IPS DF 6.9 (cell line): ENCODE results near the gene XXYLT1.

Experiments used
- DNase-seq: peaks from one replicate; pipeline ENCODE4 v3.0.0-alpha.2; 2013; ENCODE audit warnings: low read depth, low spot score
- H3K27ac ChIP-seq: one replicate; pipeline ENCODE4 v1.5.1; 2013; ENCODE audit warnings: low read length, control low read depth
- H3K27me3 ChIP-seq: 2 replicates; pipeline ENCODE4 v1.6.1; 2013; ENCODE audit warnings: mild to moderate bottlenecking, low read length; ENCODE audit not compliant: control insufficient read depth, insufficient read depth
- H3K36me3 ChIP-seq: 2 replicates; pipeline ENCODE4 v1.6.1; 2013; ENCODE audit warnings: low read length; ENCODE audit not compliant: control insufficient read depth, insufficient read depth
- H3K4me1 ChIP-seq: 2 replicates; pipeline ENCODE4 v1.6.1; 2013; ENCODE audit warnings: low read length; ENCODE audit not compliant: control insufficient read depth, insufficient read depth
- H3K4me3 ChIP-seq: 2 replicates; pipeline ENCODE4 v1.5.1; 2013; ENCODE audit warnings: mild to moderate bottlenecking, low read length
- H3K9me3 ChIP-seq: 2 replicates; pipeline ENCODE4 v1.6.1; 2013; ENCODE audit warnings: low read length, inconsistent platforms; ENCODE audit not compliant: control insufficient read depth, insufficient read depth
- WGBS: extraction: QIAGEN DNeasy Blood & Tissue Kit; methylation state at CpG from one replicate; pipeline ENCODE4 v1.1.7; 2013; ENCODE audit warnings: mixed read lengths, missing lambda C conversion rate; ENCODE audit not compliant: insufficient read length, insufficient coverage; 5-methylcytosine and 5-hydroxymethylcytosine counted together

The XXYLT1 gene

GRCh38 chr3:195183071-195183776 lies 87.7 kb downstream of the XXYLT1 start:
- Histone ChIP-seq H3K36me3 (no peaks in the 10 kb centered on the region), H3K27me3 (no peaks in the 10 kb centered on the region), H3K9me3 (no peaks in the 10 kb centered on the region), H3K4me3 (no peak overlapping the region), H3K27ac (no peak overlapping the region), H3K4me1 (peaks cover 6% of the 10 kb centered on the region)
- no CpG with 5 or more reads among the region's 9 CpGs for WGBS
- DNase-seq, result no peak

- no CpG with 5 or more reads among the region's 5 CpGs for WGBS
- H3K9me3 ChIP-seq, result no peaks in the 10 kb centered on the region
- no peak for DNase-seq
- no peak overlapping the region for H3K4me3 ChIP-seq
- H3K27me3 ChIP-seq, result no peaks in the 10 kb centered on the region
- no peak overlapping the region for H3K27ac ChIP-seq
- H3K36me3 ChIP-seq, result no peaks in the 10 kb centered on the region
- peaks cover 6% of the 10 kb centered on the region for H3K4me1 ChIP-seq
Observed at GRCh38 chr3:195182470-195182795, 88.5 kb downstream of the XXYLT1 start.

DNA sequence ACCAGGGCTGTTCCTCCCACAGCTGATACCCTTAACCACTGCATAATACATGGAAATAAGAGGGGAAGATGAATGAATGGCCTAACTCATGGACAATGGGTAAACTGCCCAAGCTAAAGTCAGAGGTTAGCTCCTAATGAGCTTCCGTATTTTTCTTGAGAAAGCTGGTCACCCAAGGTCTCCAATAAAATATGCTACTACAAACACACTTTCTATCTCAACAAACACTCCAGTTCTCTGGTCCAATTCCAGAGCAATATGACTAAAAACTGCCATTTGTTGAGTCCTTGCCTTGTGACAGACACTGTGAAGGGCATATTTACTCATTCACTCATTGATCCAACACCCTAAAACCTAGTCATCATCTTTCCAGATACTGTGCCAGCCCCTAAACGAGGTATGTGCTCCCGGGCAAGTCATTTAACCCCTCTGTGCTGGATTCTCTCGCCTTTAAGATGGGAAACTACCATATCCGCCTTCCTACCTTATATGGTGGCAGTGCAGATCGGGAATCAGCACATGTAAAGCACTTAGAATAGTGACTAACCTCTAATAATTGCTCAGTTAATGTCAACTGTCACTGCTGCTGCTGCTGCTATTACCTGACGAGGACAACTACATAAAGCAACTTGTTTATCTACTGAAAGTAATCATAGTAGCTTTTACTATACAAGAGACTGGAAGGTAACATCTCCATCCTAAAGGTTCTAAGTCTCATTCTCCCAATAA lies 89.1 kb downstream of the XXYLT1 start:
- whole genome bisulfite sequencing, result no CpG with 5 or more reads among the region's 7 CpGs
- Histone ChIP-seq H3K4me1 (peaks cover 6% of the 10 kb centered on the region), H3K9me3 (no peaks in the 10 kb centered on the region), H3K27me3 (no peaks in the 10 kb centered on the region), H3K36me3 (no peaks in the 10 kb centered on the region), H3K4me3 (no peak overlapping the region), H3K27ac (no peak overlapping the region)
- no peak for DNase-seq

DNA sequence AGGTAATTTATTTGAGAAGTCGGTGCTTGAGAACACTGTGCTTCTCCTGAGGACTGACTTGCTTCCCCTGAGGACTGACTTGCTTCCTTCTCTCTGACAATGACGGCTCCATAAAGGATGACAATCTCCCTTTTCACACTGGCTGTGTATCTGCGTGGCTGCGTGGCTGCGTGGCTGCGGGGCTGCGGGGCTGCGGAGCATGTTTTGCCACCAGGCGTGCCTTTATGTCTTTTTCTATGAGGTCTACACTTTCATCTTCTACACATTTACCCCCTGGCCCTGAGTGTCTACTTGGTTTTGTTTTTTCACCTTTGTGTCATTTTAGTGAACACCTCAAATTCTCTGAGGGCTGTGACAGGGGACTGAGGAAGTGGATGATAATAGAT lies 89.9 kb downstream of the XXYLT1 start:
- Histone ChIP-seq H3K9me3 (no peaks in the 10 kb centered on the region), H3K27ac (no peak overlapping the region), H3K27me3 (no peaks in the 10 kb centered on the region), H3K36me3 (no peaks in the 10 kb centered on the region), H3K4me1 (peaks cover 6% of the 10 kb centered on the region), H3K4me3 (no peak overlapping the region)
- no peak for DNase-seq
- WGBS, result no CpG with 5 or more reads among the region's 9 CpGs

GRCh38 chr3:195180490-195181112 lies 90.4 kb downstream of the XXYLT1 start:
- peaks cover 6% of the 10 kb centered on the region for H3K4me1 ChIP-seq
- H3K27me3 ChIP-seq, result no peaks in the 10 kb centered on the region
- H3K9me3 ChIP-seq, result no peaks in the 10 kb centered on the region
- no peak overlapping the region for H3K4me3 ChIP-seq
- WGBS, result no CpG with 5 or more reads among the region's 17 CpGs
- DNase-seq, result no peak
- no peak overlapping the region for H3K27ac ChIP-seq
- H3K36me3 ChIP-seq, result no peaks in the 10 kb centered on the region

DNA sequence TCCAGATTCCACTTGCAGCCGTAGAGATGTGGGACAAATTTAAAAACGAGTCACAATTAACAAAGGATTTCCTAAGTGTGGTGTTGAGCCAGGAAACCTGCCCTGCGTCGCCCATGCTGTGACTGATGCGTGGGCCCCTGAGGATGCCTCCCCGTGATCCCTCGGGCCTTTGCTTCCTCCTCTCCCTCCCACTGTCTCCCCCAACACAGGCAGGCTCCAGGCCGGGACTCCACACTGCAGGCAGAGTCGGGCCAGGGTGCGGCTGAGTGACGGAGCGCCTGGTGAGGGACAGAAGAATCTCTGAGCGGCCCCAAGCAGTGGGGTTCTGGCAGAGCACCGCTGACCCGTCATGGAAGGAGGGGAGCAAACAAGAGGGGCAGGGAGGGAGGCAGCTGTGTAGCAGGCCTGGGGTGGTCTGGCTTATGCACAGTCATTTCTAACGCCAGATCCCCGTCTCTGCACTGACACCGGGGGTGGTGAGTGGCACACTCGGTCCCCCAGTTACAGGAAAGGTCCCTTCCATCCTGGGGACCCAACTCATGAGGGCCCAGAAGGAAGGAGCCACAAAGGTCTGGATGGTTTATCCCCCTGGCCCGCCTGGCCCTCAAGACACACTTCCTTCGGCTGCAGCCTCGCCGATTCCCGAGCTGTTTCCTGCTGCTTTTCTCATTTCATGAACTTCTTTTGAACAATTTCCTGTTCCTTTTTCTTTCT lies 91.0 kb downstream of the XXYLT1 start:
- no peaks in the 10 kb centered on the region for H3K9me3 ChIP-seq
- no peaks in the 10 kb centered on the region for H3K36me3 ChIP-seq
- peaks cover 6% of the 10 kb centered on the region for H3K4me1 ChIP-seq
- WGBS, result no CpG with 5 or more reads among the region's 24 CpGs
- H3K27me3 ChIP-seq, result no peaks in the 10 kb centered on the region
- H3K4me3 ChIP-seq, result no peak overlapping the region
- no peak for DNase-seq
- no peak overlapping the region for H3K27ac ChIP-seq

- no peaks in the 10 kb centered on the region for H3K9me3 ChIP-seq
- no peak for DNase-seq
- no CpG with 5 or more reads among the region's 17 CpGs for WGBS
- H3K36me3 ChIP-seq, result no peaks in the 10 kb centered on the region
- no peak overlapping the region for H3K4me3 ChIP-seq
- H3K27ac ChIP-seq, result no peak overlapping the region
- H3K27me3 ChIP-seq, result no peaks in the 10 kb centered on the region
- peaks cover 8% of the 10 kb centered on the region for H3K4me1 ChIP-seq
Observed at GRCh38 chr3:195178124-195178910, 92.6 kb downstream of the XXYLT1 start.

DNA sequence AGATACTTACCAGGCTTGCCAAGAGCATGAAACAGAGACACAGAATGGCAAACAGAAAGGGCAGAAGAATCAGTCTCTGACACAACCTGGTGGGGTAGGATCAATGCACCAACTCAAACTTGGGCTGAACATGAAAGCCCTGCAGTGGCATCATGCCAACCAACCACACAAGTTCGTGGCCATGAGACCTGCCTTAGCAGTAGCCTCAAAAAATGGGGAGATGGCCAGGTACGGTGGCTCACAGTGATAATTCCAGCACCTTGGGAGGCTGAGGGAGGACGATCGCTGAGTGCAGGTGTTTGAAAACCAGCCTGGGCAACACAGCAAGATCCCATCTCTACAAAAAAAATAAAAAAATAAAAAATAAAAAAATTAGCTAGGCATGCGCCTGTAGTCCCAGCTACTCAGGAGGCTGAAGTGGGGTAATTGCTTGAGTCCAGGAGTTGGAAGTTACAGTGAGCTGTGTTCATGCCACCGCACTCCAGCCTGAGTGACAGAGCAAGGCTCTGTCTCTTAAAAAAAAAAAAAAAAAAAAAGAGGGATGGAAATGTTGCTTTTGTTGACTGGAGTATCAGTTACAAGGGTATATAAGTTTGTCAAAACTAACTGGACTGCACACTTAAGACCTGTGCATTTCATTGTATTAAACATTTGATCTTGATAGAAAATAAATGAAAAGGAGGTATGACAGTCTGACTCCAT lies 93.4 kb downstream of the XXYLT1 start:
- no peak for DNase-seq
- no CpG with 5 or more reads among the region's 6 CpGs for WGBS
- peaks cover 8% of the 10 kb centered on the region for H3K4me1 ChIP-seq
- no peaks in the 10 kb centered on the region for H3K27me3 ChIP-seq
- no peaks in the 10 kb centered on the region for H3K9me3 ChIP-seq
- no peak overlapping the region for H3K27ac ChIP-seq
- no peak overlapping the region for H3K4me3 ChIP-seq
- H3K36me3 ChIP-seq, result no peaks in the 10 kb centered on the region

DNA sequence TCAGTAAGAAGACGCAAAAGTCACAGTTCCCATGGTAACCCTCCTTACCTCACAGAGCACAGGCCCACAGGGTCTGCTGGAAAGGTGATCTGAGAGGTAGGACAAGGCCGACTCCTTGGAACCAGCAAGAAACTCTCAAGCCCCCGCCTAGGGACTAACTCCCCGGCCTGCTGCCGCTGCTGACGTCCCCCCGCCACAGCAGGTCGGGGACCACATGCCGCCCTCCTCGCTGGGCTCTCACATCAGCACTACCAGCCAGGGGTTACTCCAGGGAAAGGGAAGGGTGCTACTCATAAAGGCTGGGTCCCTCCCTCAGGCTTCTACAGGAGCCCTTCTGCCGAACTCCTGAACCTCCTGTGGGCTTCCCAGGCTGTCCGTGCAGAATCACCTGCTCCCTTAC lies 94.2 kb downstream of the XXYLT1 start:
- no peaks in the 10 kb centered on the region for H3K27me3 ChIP-seq
- no peak overlapping the region for H3K27ac ChIP-seq
- H3K36me3 ChIP-seq, result no peaks in the 10 kb centered on the region
- peaks cover 8% of the 10 kb centered on the region for H3K4me1 ChIP-seq
- no peaks in the 10 kb centered on the region for H3K9me3 ChIP-seq
- DNase-seq, result no peak
- H3K4me3 ChIP-seq, result no peak overlapping the region
- no CpG with 5 or more reads among the region's 12 CpGs for WGBS
